ENCODE results near the gene NOXO1.

NOXO1 gene

GRCh38 chr16:2001035-2001434 lies 19.8 kb upstream of the NOXO1 start:
- no peak for DNase-seq (ENCODE audit: low read depth, low spot score)
- H3K4me3 ChIP-seq (ENCODE audit: low read depth, low read length): no peak overlapping the region
- TF ChIP-seq, protein P1, sequence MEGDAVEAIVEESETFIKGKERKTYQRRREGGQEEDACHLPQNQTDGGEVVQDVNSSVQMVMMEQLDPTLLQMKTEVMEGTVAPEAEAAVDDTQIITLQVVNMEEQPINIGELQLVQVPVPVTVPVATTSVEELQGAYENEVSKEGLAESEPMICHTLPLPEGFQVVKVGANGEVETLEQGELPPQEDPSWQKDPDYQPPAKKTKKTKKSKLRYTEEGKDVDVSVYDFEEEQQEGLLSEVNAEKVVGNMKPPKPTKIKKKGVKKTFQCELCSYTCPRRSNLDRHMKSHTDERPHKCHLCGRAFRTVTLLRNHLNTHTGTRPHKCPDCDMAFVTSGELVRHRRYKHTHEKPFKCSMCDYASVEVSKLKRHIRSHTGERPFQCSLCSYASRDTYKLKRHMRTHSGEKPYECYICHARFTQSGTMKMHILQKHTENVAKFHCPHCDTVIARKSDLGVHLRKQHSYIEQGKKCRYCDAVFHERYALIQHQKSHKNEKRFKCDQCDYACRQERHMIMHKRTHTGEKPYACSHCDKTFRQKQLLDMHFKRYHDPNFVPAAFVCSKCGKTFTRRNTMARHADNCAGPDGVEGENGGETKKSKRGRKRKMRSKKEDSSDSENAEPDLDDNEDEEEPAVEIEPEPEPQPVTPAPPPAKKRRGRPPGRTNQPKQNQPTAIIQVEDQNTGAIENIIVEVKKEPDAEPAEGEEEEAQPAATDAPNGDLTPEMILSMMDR (IDR thresholded peaks at IDR 0.05; ENCODE audit: insufficient read depth, low read length, missing control alignments): no peak
- ChIA-PET CTCF (interaction anchor here (4.8 to 10.6 kb wide), 3 partner anchors 12 to 139 kb away, joined by 38 to 176 read pairs (median 163); partner anchors contain the start of genes GFER, NOXO1, PKD1 and SYNGR3), POLR2A (interaction anchor here (1.2 kb wide), 1 partner anchor 154 kb away, joined by 3 read pairs; the partner anchor contains the start of gene TRAF7)

- DNase-seq (ENCODE audit: low read depth, low spot score): no peak
- CTCF ChIA-PET: interaction anchor here (6.5 to 10.6 kb wide), 2 partner anchors 12 to 140 kb away, joined by 163 to 176 read pairs; partner anchors contain the start of genes GFER, NOXO1, PKD1 and SYNGR3
- H3K4me3 ChIP-seq (ENCODE audit: low read depth, low read length): no peak overlapping the region
- TF ChIP-seq, protein P1 (IDR thresholded peaks at IDR 0.05; ENCODE audit: insufficient read depth, low read length, missing control alignments): no peak
- POLR2A ChIA-PET: no interaction called here
These were observed 18.7 kb upstream of the NOXO1 start for GRCh38 chr16:1999866-2000514.

DNA sequence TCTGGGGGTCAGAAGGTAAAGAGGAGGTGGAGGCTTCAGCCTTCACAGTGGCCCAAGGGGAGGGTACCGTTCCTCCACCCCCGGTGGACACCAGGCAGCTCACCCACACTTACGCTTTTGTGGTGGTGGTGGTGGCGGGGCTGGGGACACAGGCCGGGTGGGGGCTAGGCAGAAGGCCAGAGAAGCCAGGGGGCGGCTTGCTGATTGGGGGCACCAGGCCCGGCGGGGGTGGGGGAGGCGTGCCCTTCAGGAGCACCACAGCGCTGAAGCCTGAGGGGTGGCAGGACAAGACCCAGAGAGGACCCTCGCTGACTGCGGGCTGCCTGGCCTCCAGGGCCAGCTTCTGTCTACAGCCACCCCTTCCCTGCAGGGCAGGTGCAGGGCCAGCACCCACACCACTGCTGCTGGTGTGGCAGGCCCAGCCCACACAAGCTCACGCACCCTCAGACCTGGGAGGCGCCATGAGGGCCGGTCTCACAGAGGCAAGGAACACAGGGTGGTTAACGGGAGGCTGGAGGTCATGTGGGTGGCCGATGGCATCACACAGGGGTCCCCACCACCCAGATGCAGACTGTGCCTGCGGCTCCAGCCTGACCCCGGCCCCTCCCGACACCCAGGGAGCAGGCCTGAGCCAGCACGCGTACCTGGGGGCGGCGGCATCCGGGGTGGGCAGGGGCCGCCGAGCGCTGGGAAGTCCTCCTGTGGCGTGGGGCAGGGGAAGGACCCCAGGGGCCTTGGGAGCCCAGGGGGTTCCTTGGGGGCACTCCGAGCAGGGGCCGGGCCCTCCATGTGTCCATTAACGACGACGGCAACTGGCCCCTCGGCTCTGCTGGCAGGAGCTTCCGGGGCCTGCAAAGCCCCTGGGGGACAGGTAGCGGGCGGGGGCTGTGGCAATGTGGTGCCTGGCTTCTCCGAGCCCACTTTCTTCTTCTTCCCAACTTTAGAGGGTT lies 17.9 kb upstream of the NOXO1 start:
- no peak for DNase-seq (ENCODE audit: low read depth, low spot score)
- H3K4me3 ChIP-seq (ENCODE audit: low read depth, low read length): no peak overlapping the region
- POLR2A ChIA-PET: interaction anchor here (1.6 kb wide), 1 partner anchor 156 kb away, joined by 3 read pairs; the partner anchor contains the start of gene TRAF7
- CTCF ChIA-PET: interaction anchor here (1.9 to 10.6 kb wide), 3 partner anchors 9 to 142 kb away, joined by 7 to 176 read pairs (median 19); partner anchors contain the start of gene PKD1
- TF ChIP-seq, protein P1 (IDR thresholded peaks at IDR 0.05; ENCODE audit: insufficient read depth, low read length, missing control alignments): no peak

DNA sequence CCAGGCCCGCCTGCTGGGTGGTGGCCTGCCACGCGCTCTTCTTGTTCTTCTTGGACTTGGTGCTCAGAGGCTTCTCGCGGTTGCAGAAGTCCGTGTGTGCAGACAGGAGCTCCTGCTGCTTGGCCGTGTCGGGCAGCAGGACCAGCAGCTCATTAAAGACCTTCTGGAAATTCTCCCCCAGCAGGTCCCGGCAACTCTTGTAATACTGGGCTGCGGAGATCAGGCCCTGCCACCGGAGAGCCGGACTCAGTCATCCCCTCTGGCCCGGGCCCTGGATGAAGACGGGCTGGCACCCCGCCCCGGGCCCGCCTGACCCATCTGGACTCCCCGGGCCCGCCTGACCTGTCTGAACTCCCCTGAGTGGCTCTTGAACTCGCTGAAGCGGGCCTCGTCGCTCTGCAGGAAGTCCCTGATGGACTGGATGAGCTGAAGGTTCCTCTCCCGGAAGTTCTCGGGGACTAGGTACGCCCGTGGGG lies 17.1 kb upstream of the NOXO1 start:
- ChIA-PET CTCF (interaction anchor here (1.9 to 4.6 kb wide), 2 partner anchors 10 to 142 kb away, joined by 7 to 19 read pairs; no protein-coding TSS in a partner anchor), POLR2A (interaction anchor here (1.6 kb wide), 1 partner anchor 157 kb away, joined by 3 read pairs; the partner anchor contains the start of gene TRAF7)
- no peak for DNase-seq (ENCODE audit: low read depth, low spot score)
- TF ChIP-seq, protein P1 (IDR thresholded peaks at IDR 0.05; ENCODE audit: insufficient read depth, low read length, missing control alignments): no peak
- no peak overlapping the region for H3K4me3 ChIP-seq (ENCODE audit: low read depth, low read length)

DNA sequence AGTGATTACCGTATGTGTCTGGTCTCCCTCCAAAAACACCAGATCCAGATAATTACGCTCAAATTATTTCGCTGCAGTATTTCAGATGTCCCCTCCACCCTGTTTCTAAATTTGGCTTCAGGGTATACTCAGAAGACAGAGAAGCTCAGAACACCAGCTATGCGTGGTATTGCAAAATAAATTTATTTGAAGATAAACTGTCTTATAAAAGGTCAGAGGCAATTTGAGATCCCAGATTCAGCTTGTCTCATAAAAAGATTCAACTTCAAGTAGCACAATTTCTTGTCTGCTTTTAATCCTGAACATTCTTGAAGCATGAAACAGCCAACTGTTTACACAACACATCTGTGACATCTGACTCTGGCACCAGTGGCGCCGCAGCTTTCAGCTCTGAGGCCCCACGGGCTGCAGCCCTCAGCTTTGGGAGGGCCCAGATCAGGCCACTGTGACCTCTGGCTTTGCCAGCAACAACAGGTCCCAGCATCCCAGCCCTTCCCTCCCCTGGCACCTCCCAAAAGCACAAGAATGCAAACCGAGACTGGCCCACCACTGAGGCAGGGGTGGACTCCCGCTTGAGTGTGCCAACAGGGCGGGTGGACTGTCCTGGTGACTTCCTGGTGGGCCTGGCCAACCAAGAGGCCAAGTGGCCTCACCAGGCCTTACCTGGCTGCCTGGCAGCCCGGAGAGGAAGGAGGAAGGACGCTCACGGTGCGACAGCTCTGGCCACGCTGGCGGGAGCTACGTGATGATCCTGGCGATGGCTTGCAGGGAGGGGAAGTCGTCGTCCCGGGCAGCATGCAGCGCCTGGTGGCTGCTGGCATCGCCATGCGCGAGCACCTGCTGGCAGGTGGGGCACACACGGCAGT lies 16.5 kb upstream of the NOXO1 start:
- CTCF ChIA-PET: interaction anchor here (1.1 to 4.6 kb wide), 3 partner anchors 10 to 143 kb away, joined by 3 to 19 read pairs (median 7); no protein-coding TSS in a partner anchor
- POLR2A ChIA-PET: interaction anchor here (1.6 kb wide), 1 partner anchor 158 kb away, joined by 3 read pairs; the partner anchor contains the start of gene TRAF7
- DNase-seq (ENCODE audit: low read depth, low spot score): no peak

More for the DNA sequence above, 16.5 kb upstream of the NOXO1 start:
- H3K4me3 ChIP-seq (ENCODE audit: low read depth, low read length): no peak overlapping the region
- TF ChIP-seq, protein P1 (IDR thresholded peaks at IDR 0.05; ENCODE audit: insufficient read depth, low read length, missing control alignments): no peak

All from AG04449 (cell line).